Measurements from ENCODE around the gene ABCA4. TPM values are rescaled to one million over a fixed set of nuclear protein-coding genes. Genes with fewer than 3 reads are reported as not detected.

The ABCA4 gene
- total RNA-seq, 1 experiment from 2014 or later, result 1.5 TPM

GRCh38 chr1:94093996-94094395 is 27.0 kb downstream of the ABCA4 start:
- BruUV-seq (replicated peaks), result no TSS peak

DNA sequence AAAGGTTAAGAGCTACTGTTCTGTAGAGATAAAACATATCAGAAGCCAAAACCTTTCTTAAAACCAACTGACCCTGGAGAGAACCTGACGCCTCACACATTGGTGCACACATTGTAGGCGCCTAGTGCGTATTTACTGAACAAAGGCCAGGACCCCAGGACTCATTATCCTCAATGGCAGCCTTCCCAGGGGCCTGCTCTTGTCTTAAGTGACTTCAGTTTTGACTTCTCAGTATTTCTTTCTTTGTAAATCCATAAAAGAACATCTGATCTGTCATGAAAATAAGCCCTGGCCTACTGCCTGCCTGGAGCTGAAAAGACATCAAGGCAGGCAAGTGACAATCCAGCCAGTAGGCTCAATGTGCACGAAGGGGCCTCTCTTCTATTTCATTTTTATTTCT is 27.6 kb downstream of the ABCA4 start:
- ATAC-seq (no peak), DNase-seq (ENCODE audit: low read depth, low spot score) (no peak)
- Histone ChIP-seq H3K36me3 (ENCODE audit: control insufficient read depth, insufficient read depth, low read length) (no peaks in the 10 kb centered on the region), H3K4me3 (ENCODE audit: low read depth in 2 of 2, low read length in 2 of 2) (no peak overlapping the region), H3K27me3 (ENCODE audit: control insufficient read depth, insufficient read depth, low read length) (no peaks in the 10 kb centered on the region), H3K27ac (ENCODE audit: low read length) (peak overlapping the region; percentile 86), H3K9me3 (ENCODE audit: control insufficient read depth, insufficient read depth, low read depth, low read length) (no peaks in the 10 kb centered on the region), H3K4me1 (ENCODE audit: control insufficient read depth, insufficient read depth, low read length) (peaks cover 41% of the 10 kb centered on the region)
- no peak for TF ChIP-seq CTCF (IDR thresholded peaks at IDR 0.05)
- TF ChIP-seq REST (IDR thresholded peaks at IDR 0.05; ENCODE audit: insufficient read depth in 1 of 2, low read depth in 2 of 2, low read length in 1 of 2), result no peak
- no peak for TF ChIP-seq POLR2AphosphoS5 (IDR thresholded peaks at IDR 0.05; ENCODE audit: low read depth, low read length)
- no peak for TF ChIP-seq TCF7L2 (IDR thresholded peaks at IDR 0.05; ENCODE audit: low read depth, low read length)
- no peak for TF ChIP-seq SIN3A (IDR thresholded peaks at IDR 0.05; ENCODE audit: borderline replicate concordance, insufficient read depth, low read depth, low read length)
- in situ Hi-C loops (cut with HindIII; ENCODE audit: low pct_unique_long_range_greater_than_20kb, low sequenced_read_pairs), result no loop called here
- ChIA-PET POLR2A (no interaction called here), CTCF (no interaction called here)
- intact Hi-C loops (cut with micrococcal nuclease; ENCODE audit: unreplicated experiment), result no loop called here
- BruUV-seq (replicated peaks), result no TSS peak

More at GRCh38 chr1:94093996-94094395, 27.0 kb downstream of the ABCA4 start:
- Histone ChIP-seq H3K27me3 (ENCODE audit: control insufficient read depth, insufficient read depth, low read length) (no peaks in the 10 kb centered on the region), H3K36me3 (ENCODE audit: control insufficient read depth, insufficient read depth, low read length) (no peaks in the 10 kb centered on the region), H3K27ac (ENCODE audit: low read length) (peak overlapping the region; percentile 86), H3K4me3 (ENCODE audit: low read depth in 2 of 2, low read length in 2 of 2) (no peak overlapping the region), H3K4me1 (ENCODE audit: control insufficient read depth, insufficient read depth, low read length) (peaks cover 41% of the 10 kb centered on the region), H3K9me3 (ENCODE audit: control insufficient read depth, insufficient read depth, low read depth, low read length) (no peaks in the 10 kb centered on the region)
- DNase-seq (ENCODE audit: low read depth, low spot score), result no peak
- ChIA-PET POLR2A (no interaction called here), CTCF (no interaction called here)
- TF ChIP-seq POLR2AphosphoS5 (IDR thresholded peaks at IDR 0.05; ENCODE audit: low read depth, low read length), result no peak
- no peak for TF ChIP-seq CTCF (IDR thresholded peaks at IDR 0.05)
- TF ChIP-seq TCF7L2 (IDR thresholded peaks at IDR 0.05; ENCODE audit: low read depth, low read length), result no peak
- no peak for TF ChIP-seq REST (IDR thresholded peaks at IDR 0.05; ENCODE audit: insufficient read depth in 1 of 2, low read depth in 2 of 2, low read length in 1 of 2)
- TF ChIP-seq SIN3A (IDR thresholded peaks at IDR 0.05; ENCODE audit: borderline replicate concordance, insufficient read depth, low read depth, low read length), result no peak
- intact Hi-C loops (cut with micrococcal nuclease; ENCODE audit: unreplicated experiment) (no loop called here), in situ Hi-C loops (cut with HindIII; ENCODE audit: low pct_unique_long_range_greater_than_20kb, low sequenced_read_pairs) (no loop called here)
- ATAC-seq, result no peak

Data from Panc1 (cell line).